Endometrial microvascular endothelial cells (primary cell): ENCODE data around the gene TSR1. TPM values are rescaled to one million over a fixed set of nuclear protein-coding genes. Genes with fewer than 3 reads are reported as not detected.

Experiments
- in situ Hi-C: cut with HindIII; loops from 2 replicates; pipeline ENCODE4 v1.10.0; 2017; ENCODE audit warnings: low sequenced_read_pairs, low pct_unique_long_range_greater_than_20kb; ENCODE audit errors: inconsistent ontology term
- total RNA-seq: library from RNA; depleted of rRNA; stranded (reverse); fragments of >200 nt; gene quantifications from one replicate; pipeline ENCODE4 v1.2.3, GENCODE V29; 2015; ENCODE audit errors: inconsistent ontology term

TSR1 gene
- 84.2 TPM for total RNA-seq

DNA sequence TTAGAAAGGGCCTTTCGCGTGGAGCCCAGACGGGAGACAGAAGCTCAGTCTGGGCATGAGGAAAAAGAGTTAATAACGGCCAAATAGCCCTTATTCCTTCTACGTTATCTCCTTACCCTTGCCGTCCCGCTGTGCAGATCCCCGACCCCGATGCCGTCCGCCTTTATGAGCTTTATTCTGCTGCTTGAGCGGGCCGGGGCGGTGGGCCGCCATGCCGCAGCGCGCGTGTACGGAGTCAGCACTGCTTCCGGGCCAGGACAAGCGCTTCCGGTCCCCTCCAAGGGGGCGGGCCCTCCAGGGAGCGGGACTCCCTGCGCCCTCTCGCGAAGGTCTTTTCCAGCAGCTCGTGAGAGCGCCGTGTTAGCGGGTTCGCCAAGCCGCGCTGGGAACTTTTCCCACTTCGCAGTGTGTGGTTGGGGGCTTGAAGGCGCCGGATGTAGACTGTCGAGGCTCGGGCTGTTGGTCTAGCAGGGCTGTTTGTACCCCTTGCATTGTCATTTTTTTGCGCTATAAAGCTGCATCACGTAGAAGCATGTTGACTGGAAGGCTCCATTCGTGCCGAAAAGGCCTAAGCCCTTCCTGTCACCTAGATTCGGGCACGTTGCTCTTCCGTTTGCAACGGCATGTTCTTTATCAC, at the start of gene TSR1:
TSR1 (minus strand) TSS at position 243 of the 637 bp plus-strand sequence; CDS start at position 213, 30 bp downstream.
- in situ Hi-C loops, result no loop called here

- in situ Hi-C loops, result no loop called here
These were observed 49.3 kb upstream of the TSR1 start for GRCh38 chr17:2385240-2386210.

- in situ Hi-C loops, result no loop called here
These were observed 48.3 kb upstream of the TSR1 start for GRCh38 chr17:2384439-2385127.

- in situ Hi-C loops, result no loop called here
These were observed 47.4 kb upstream of the TSR1 start for GRCh38 chr17:2383628-2384167.

DNA sequence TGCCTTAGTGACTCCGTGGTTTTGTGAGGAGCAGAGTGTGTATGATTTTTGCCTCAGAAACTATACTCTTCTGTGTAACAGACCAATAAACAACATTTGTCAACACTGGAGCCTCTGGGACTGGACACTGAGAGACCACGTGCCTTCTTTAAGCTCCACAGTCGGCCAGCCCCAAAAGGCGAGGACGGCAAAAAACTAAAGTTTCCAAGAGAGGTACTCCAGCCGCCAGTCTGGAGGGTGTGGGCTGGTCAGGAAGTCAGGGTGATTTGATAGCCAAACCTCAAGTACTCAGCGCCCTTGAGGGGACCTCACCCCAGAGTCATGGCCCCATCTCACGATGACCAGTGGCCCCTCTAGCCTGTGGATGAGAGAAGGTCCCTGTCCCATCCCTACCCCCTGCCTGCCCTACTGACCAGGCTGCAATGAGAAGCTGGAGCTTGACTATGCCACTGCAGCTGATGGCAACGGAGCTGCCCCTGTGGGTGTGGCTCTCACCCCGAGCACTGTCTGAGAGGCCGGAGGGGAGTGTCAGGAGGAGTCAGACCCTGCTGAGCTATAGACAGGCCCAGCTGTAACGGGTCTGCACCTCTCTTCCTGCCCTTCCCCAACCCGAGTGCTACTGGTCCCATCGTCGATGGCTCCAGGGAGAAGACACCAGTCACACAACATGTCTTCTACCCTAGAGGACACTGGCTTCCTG, 44.8 kb upstream of the TSR1 start:
- in situ Hi-C loops, result no loop called here

DNA sequence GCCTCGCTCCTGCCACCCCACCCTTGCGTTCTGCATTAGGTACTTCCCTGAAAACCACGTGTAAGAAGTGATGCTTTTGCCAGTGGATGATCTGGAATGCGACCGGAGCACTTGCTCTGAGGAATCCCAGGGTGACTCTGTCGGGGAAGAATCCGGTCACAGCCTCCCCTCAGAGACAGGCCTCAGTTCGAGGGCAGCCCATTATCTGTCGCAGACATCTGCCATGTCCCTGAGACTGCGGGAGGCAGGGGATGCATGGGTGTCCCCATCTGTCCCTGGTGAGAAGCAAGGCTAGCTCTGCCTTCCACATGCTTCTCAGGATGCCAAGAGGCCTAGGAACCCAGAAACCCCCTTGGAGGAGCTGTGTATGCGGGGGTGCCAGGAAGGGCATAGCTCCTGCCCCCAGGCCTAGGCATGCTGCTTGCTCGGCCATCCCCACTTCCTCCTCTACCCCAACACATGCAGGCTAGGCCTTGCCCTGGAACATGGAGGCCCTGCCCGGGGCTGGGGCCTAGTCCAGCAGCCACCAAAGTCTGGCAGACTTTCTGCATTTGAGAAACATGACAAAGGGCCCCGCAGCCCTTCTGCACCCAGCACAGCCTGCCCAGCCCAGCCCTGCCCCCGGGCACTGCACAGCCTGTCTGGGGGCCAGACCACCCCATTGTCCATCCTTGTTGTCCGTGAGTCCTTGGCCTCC, 44.1 kb upstream of the TSR1 start:
- in situ Hi-C loops, result no loop called here

DNA sequence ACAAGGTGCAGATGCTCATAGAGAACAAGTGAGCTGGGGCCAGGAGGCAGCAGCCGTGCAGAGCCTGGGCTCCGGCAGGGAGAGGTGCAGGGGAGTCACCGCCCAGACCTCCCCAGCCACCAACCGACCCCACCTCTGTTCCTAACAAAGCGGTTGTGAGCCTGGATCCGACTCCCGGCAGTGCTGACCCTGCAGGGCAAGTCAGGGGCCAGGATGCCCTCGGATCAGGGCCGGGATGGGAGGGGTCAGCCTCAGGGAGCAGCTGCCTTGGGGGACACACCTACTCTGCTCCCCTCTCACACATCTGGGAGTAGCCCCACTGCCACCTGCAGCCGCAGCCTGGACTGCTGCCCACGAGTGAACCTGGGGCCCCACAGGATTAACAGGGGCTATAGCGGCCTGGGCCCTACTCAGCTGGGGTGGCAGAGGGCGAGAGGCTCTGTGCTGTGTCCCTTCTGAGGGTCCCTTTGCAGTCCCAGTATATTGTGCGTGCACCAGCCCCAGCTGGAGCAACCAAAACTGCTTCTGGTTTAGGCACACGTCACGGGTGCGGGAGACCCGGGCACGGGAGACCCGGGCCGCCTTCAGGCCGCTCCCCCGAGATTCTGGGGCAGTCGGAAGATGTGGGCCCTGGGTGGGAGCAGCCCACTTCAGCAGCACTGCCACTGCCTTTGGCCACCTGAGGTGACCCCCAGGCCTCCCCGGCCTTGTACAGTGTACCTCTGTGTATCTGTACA, 43.4 kb upstream of the TSR1 start:
- in situ Hi-C loops, result no loop called here

DNA sequence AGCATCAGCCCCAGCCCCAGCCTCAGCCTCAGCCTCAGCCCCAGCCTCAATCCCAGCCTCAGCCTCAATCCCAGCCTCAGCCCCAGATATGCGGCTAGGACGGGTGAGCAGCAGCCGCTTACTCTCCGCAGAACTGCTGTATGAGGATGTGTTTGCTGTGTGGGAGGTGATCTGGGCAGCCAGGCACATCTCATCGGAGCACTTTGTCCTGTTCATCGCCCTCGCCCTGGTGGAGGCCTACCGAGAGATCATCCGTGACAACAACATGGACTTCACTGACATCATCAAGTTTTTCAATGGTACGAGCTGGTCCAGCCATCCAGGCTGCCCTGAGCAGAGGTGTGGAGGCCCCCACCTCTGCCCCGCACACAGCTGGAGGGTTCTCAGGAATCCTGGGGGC, 42.6 kb upstream of the TSR1 start:
- in situ Hi-C loops, result no loop called here

DNA sequence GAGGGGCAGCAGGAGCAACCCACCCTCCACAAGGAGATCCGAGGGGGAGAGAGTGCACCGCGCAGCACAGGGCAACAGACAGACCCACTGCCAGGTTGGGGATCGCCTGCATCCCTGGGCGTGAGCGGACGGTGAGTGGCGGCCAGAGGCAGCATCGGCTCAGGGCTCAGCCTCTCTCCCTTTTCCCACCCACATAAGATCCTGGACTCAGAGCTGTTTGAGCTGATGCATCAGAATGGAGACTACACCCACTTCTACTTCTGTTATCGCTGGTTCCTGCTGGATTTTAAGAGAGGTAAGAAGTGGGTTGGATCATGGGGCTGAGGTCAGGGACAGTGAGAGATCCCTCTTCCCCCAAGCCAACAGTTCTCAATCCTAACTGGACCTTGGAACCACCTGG, 41.4 kb upstream of the TSR1 start:
- in situ Hi-C loops, result no loop called here

DNA sequence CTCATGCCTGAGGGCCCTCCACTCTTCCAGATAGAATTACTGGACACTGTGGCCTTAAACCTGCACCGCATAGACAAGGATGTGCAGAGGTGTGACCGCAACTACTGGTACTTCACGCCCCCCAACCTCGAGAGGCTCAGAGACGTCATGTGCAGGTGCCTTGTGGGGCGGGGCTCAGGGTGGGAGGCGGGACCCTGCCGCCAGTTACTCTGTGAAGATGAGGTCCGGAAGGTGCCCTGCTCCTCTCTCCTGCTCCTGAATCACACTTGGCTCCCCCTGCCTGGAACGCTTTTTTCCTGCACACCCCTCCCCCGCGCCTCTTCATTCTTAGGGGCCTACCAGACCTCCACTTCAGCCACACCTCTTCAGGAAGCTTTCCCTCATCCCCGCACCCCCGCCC, 39.9 kb upstream of the TSR1 start:
- in situ Hi-C loops, result no loop called here

GRCh38 chr17:2375406-2375805, 39.1 kb upstream of the TSR1 start:
- in situ Hi-C loops, result no loop called here

GRCh38 chr17:2374549-2375285, 38.5 kb upstream of the TSR1 start:
- in situ Hi-C loops, result no loop called here

DNA sequence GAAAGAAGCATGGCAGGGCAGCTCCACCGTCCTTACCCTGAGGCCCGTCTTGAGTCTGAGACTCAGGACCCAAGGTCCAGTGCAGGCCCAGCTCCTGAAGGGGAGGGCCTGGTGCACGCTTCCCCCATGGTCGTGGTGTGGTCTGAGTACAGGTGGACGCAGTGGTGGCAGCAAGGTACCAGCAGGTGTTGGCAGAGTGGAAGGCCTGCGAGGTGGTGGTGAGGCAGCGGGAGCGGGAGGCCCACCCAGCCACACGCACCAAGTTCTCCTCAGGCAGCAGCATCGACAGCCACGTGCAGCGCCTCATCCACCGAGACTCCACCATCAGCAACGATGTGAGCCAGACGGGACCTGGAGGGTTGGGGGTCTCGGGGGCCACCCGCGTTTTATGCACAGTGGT, 36.9 kb upstream of the TSR1 start:
- in situ Hi-C loops, result no loop called here

DNA sequence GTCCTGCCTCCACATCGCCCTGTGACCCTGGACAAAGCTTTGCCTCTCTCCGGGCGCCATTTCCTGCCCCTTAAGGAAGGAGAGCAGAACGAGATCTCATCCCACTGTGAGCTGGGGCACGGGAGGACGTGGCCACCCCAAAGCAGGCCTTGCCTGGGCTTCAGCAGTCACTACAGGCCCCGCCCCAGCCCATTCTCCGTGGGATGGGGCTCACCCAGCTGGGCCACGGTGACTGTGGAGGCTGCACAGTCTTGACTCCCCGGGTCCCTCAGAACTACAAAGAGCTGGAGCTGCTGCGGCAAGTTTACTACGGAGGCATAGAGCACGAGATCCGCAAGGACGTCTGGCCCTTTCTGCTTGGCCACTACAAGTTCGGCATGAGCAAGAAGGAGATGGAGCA, 36.4 kb upstream of the TSR1 start:
- in situ Hi-C loops, result no loop called here

GRCh38 chr17:2372180-2372579, 35.9 kb upstream of the TSR1 start:
- in situ Hi-C loops, result no loop called here

GRCh38 chr17:2371183-2372130, 35.2 kb upstream of the TSR1 start:
- in situ Hi-C loops, result no loop called here
